Adrenal gland (tissue), 12 donors: ENCODE results near the gene ARL14EP. TPM values are rescaled to one million over a fixed set of nuclear protein-coding genes. Genes with fewer than 3 reads are reported as not detected.

Source experiments
- DNase-seq, 7 donors: peaks; one replicate each; pipeline ENCODE4 v3.0.0-alpha.2; 2019 to 2020
- H3K27ac ChIP-seq, 5 donors: fragments of 200-600 bp; sonication (generic) in 4 of 5; 1 replicate in 3 of 5; 2 replicates in 2 of 5; pipeline versions ENCODE4 v1.5.1 to v1.8.0; 2016 to 2020; ENCODE audit warnings: mild to moderate bottlenecking in 1 of 5
- H3K27me3 ChIP-seq: fragments of 200-600 bp; 2 replicates; pipeline ENCODE4 v1.8.0; 2021
- H3K36me3 ChIP-seq, 2 donors: fragments of 200-600 bp; replicated peaks in 1 of 2; 1 replicate in 1 of 2; 2 replicates in 1 of 2; pipeline versions ENCODE4 v1.5.1 to v1.8.0; 2018 to 2022
- H3K4me1 ChIP-seq, 2 donors: fragments of 200-600 bp; replicated peaks in 1 of 2; 1 replicate in 1 of 2; 2 replicates in 1 of 2; pipeline versions ENCODE4 v1.5.1 to v1.8.0; 2018 to 2021
- H3K4me3 ChIP-seq, 4 donors: fragments of 200-600 bp; sonication (generic) in 3 of 4; one replicate each; pipeline ENCODE4 v1.5.1; 2016 to 2018
- H3K9me3 ChIP-seq, 3 donors: fragments of 200-600 bp; sonication (generic) in 1 of 3; replicated peaks in 1 of 3; 1 replicate in 2 of 3; 2 replicates in 1 of 3; pipeline versions ENCODE4 v1.5.1 to v1.8.0; 2016 to 2021
- CTCF ChIP-seq, 6 experiments: fragments of 450-650 bp in 4 of 6; fragments of 200-600 bp in 2 of 6; sonication (generic) in 1 of 6; IDR thresholded peaks; 1 replicate in 5 of 6; 2 replicates in 1 of 6; pipeline versions ENCODE4 v1.5.1 to v1.8.0; 2016 to 2021; ENCODE audit warnings: antibody characterized with exemption in 6 of 6, mild to moderate bottlenecking in 2 of 6, moderate library complexity in 1 of 6
- POLR2A ChIP-seq, 2 donors: fragments of 450-650 bp; IDR thresholded peaks; one replicate each; pipeline ENCODE4 v1.6.1; 2017; ENCODE audit warnings: antibody characterized with exemption in 2 of 2, mild to moderate bottlenecking in 2 of 2, moderate library complexity in 1 of 2
- WGBS, 4 donors: extraction: QIAGEN DNeasy Blood & Tissue Kit in 2 of 4; methylation state at CpG; one replicate each; pipeline versions ENCODE4 v1.1.5 to v1.1.7; 2013 to 2017; 5-methylcytosine and 5-hydroxymethylcytosine counted together
- intact Hi-C, 2 donors: fragments of 100-400 bp; cut with DNase I; formaldehyde crosslinking; loops; one replicate each; pipeline versions ENCODE4 v1.14.1 to v1.15.0; 2022 to 2023
- polyA plus RNA-seq, 3 donors: library from polyadenylated mRNA; stranded (reverse); fragments of 200-250 nt in 2 of 3; fragments of 350-450 nt in 1 of 3; fragmentation: Illumina TruSeq in 1 of 3; extraction: RNeasy Lipid Tissue Mini Kit (QIAGEN cat#74804) in 1 of 3; gene quantifications; one replicate each; pipeline ENCODE4 v1.2.3, GENCODE V29; 2013 to 2014
- total RNA-seq, 9 donors: library from RNA; depleted of rRNA in 4 of 9; stranded (reverse); fragments of >200 nt in 4 of 9; fragments of 120-200 nt in 1 of 9; fragmentation: NEBNext Ultra II Directional in 1 of 9; extraction: Animal tissue kit (Norgen Biotek cat#: 25700) in 1 of 9; gene quantifications; one replicate each; pipeline versions ENCODE4 v1.1.0 to v1.2.4, GENCODE V29; 2013 to 2023
- donor health status: healthy with polysubstance abuse.
- donor health status: Bipolar disorder and iron deficiency.
- donor health status: DM: yes; HTN: yes; CAD: no.
- donor health status: DM: no; HTN: no; CAD: no.
- donor health status: DM: no; HTN: no; CAD: no.
- donor health status: DM: yes; HTN: yes; CAD: no.

The ARL14EP gene
- total and polyA plus RNA-seq, 12 donors = 12.0 to 49.5 (median 31.7) TPM

- no peak for TF ChIP-seq POLR2A (IDR thresholded peaks at IDR 0.05)
- peak; percentile 18 to 54 (median 46) for TF ChIP-seq CTCF (IDR thresholded peaks at IDR 0.05)
- no peaks in the 10 kb centered on the region for H3K4me1 ChIP-seq
- intact Hi-C loops = loop anchor here (10.0 kb wide), 2 partner anchors 180 to 880 kb away; no protein-coding TSS in a partner anchor
- no peaks in the 10 kb centered on the region for H3K36me3 ChIP-seq
- H3K4me3 ChIP-seq = no peak overlapping the region
- no peak overlapping the region for H3K27ac ChIP-seq
- DNase-seq = no peak
- H3K9me3 ChIP-seq = no peaks in the 10 kb centered on the region
- no peaks in the 10 kb centered on the region for H3K27me3 ChIP-seq
These were observed 8.3 kb upstream of the ARL14EP start for GRCh38 chr11:30314625-30315024.

DNA sequence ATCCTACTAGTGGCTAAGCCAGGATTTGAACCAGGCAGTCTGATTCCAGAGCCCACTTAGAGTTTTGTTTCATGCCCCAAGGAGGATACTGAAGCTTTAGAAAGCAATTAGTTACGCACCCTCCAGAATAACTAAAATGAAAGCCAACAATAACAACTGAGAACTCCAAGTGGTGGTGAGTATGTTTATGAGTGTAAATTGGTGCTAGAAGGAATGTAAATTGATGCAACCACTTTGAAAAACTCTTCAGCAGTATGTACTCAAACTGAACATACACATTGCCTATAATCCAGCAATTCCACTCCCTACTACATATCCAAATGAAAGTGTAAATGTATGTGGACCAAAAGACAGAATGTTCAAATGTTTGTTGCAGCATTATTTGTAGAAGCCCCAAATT is 6.7 kb upstream of the ARL14EP start:
- H3K4me3 ChIP-seq = no peak overlapping the region
- H3K4me1 ChIP-seq = no peaks in the 10 kb centered on the region
- no peak overlapping the region for H3K27ac ChIP-seq
- H3K9me3 ChIP-seq = no peaks in the 10 kb centered on the region
- no peaks in the 10 kb centered on the region for H3K36me3 ChIP-seq
- no peak for DNase-seq
- intact Hi-C loops = loop anchor here (10.0 kb wide), 2 partner anchors 181 to 881 kb away; no protein-coding TSS in a partner anchor
- no peak for TF ChIP-seq POLR2A (IDR thresholded peaks at IDR 0.05)
- no peaks in the 10 kb centered on the region for H3K27me3 ChIP-seq
- 67 to 86% (median 76%) methylated on average over 1 of the region's 1 CpG for WGBS, 4 donors

DNA sequence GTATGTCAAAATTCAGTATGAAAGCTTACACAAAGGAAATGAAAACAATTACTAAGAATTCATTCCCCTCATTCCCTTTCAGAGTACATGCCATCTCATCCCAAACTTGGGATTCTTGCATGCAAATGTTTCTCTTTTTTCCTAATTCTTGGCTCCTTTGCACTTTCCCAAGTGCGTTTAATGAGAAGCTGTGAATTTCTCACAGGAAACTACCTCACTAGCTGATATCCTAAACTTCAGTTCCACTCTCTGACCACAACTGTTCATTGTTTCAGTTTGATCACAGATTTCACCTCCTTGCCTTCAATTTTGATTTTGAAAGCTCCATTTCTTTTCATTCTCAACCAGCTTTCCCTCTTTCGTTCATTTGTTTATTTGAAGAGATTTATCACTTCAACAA is 5.9 kb upstream of the ARL14EP start:
- no peak for TF ChIP-seq CTCF (IDR thresholded peaks at IDR 0.05)
- no peak for TF ChIP-seq POLR2A (IDR thresholded peaks at IDR 0.05)
- Histone ChIP-seq H3K4me3 (no peak overlapping the region), H3K4me1 (no peaks in the 10 kb centered on the region), H3K27ac (no peak overlapping the region), H3K36me3 (no peaks in the 10 kb centered on the region), H3K9me3 (no peaks in the 10 kb centered on the region), H3K27me3 (no peaks in the 10 kb centered on the region)
- intact Hi-C loops = loop anchor here (10.0 kb wide), 2 partner anchors 182 to 882 kb away; no protein-coding TSS in a partner anchor
- 33 to 53% (median 48%) methylated on average over 2 of the region's 2 CpGs for WGBS, 4 donors
- no peak for DNase-seq

GRCh38 chr11:30321321-30321720 is 1.6 kb upstream of the ARL14EP start:
- H3K4me3 ChIP-seq = no peak overlapping the region
- no peaks in the 10 kb centered on the region for H3K27me3 ChIP-seq
- TF ChIP-seq CTCF (IDR thresholded peaks at IDR 0.05) (no peak), POLR2A (IDR thresholded peaks at IDR 0.05) (no peak)
- H3K36me3 ChIP-seq = no peaks in the 10 kb centered on the region
- H3K27ac ChIP-seq = no peak overlapping the region
- H3K4me1 ChIP-seq = peaks cover 21 to 28% of the 10 kb centered on the region in 2 donors
- DNase-seq = no peak
- 95 to 97% (median 96%) methylated on average over 4 of the region's 4 CpGs for WGBS, 4 donors
- intact Hi-C loops = no loop called here
- no peaks in the 10 kb centered on the region for H3K9me3 ChIP-seq

DNA sequence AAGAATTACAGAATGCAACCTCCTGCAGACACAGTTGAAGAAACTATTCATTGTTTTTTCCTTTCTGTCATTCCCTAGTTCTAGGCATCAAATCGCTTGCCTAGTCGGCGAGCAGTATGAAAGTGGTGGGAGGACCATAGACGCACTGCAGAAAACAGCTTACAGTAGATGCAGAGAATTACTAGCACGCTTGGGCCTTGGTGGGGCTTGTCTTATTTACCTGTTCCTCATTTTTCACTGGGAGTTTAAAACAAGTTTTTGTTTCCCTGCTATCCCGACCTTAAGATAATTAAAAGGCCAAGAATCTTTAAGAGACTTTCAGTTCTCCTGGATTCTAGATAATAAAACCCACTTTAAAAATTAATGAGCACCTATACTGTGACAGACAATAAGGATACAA is 713 bp upstream of the ARL14EP start:
- Histone ChIP-seq H3K27me3 (no peaks in the 10 kb centered on the region), H3K4me1 (peaks cover 21 to 37% of the 10 kb centered on the region in 2 donors), H3K36me3 (no peaks in the 10 kb centered on the region), H3K4me3 (peak overlapping the region in 2 of 4 donors; percentile 69 to 70), H3K9me3 (no peaks in the 10 kb centered on the region), H3K27ac (no peak overlapping the region)
- WGBS, 4 donors = 73 to 82% (median 79%) methylated on average over 6 of the region's 6 CpGs
- DNase-seq = no peak
- TF ChIP-seq CTCF (IDR thresholded peaks at IDR 0.05) (no peak), POLR2A (IDR thresholded peaks at IDR 0.05) (no peak)
- intact Hi-C loops = no loop called here
